ENCODE measurements around the gene DCHS2.

Gene DCHS2

DNA sequence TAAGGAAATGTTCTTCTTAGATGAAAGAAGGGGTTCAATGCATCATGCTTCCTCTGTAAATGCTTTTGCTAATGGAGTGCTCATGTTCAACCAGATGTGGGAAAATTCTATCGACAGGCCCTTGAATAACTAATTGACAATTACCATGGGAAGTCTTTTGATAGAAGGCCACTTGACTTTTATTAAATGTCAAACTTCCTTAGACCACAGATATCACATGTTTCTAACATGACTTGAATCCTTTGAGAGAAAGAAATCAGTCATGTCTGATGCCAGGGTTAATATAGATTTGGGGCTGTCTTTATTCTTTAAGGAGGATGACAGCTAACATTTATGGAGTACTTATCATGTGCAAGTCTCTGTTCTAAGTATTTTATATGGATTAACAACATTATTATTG is 280.1 kb downstream of the DCHS2 start:
- TF ChIP-seq, protein P1, sequence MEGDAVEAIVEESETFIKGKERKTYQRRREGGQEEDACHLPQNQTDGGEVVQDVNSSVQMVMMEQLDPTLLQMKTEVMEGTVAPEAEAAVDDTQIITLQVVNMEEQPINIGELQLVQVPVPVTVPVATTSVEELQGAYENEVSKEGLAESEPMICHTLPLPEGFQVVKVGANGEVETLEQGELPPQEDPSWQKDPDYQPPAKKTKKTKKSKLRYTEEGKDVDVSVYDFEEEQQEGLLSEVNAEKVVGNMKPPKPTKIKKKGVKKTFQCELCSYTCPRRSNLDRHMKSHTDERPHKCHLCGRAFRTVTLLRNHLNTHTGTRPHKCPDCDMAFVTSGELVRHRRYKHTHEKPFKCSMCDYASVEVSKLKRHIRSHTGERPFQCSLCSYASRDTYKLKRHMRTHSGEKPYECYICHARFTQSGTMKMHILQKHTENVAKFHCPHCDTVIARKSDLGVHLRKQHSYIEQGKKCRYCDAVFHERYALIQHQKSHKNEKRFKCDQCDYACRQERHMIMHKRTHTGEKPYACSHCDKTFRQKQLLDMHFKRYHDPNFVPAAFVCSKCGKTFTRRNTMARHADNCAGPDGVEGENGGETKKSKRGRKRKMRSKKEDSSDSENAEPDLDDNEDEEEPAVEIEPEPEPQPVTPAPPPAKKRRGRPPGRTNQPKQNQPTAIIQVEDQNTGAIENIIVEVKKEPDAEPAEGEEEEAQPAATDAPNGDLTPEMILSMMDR (conservative IDR thresholded peaks at IDR 0.05; ENCODE audit: low read depth): no peak
- DNase-seq (ENCODE audit: low spot score): no peak
- no peak overlapping the region for H3K27ac ChIP-seq
- POLR2A ChIA-PET (ENCODE audit: low non-redundant PET): no interaction called here
- CTCF ChIA-PET: interaction anchor here (0.6 kb wide), 1 partner anchor 294 kb away, joined by 3 read pairs; no protein-coding TSS in a partner anchor

DNA sequence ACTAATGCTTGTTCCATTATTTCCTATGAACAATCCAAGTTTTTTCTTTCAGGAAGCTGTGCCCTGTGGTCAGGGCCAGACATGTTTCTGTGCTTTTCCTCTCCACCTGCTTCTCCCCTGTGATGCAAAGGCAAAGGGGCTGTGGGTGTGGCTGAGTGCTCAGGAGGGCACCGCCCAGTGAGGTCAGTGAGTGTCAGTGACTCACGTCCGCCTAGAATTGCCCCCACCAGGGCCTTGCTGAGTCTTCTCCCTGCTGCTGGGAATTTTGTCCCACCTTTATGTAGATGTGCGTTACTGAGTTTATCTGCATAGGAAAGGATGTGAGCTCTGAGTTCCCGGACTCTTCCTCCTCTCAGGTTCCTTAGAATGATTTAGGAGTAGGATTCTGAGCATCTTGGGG is 283.2 kb downstream of the DCHS2 start:
- H3K27ac ChIP-seq: peak overlapping the region; percentile 43; the same call in 1 of the 2 replicates
- CTCF ChIA-PET: no interaction called here
- DNase-seq (ENCODE audit: low spot score): peak; percentile 68
- POLR2A ChIA-PET (ENCODE audit: low non-redundant PET): no interaction called here
- TF ChIP-seq, protein P1 (conservative IDR thresholded peaks at IDR 0.05; ENCODE audit: low read depth): no peak

DNA sequence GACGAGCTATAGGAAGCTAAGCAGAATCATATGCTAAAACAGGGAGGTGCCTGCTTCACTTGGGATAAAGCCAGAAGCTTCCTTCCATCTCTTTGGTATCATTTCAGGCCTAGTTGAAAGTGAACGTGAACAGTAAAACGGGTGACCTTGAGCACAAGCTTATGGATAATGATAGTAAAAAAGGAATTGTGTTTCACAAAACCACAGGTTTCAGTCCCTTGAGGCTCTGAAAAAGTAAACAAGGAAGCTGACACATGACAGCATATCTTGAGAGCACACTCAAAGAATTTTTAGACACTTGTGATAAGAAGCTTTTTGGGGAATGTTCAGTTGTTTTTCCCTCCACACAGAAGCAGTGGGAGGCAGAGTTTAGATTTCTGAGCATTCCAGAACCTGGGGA is 286.1 kb downstream of the DCHS2 start:
- no peak overlapping the region for H3K27ac ChIP-seq
- CTCF ChIA-PET: no interaction called here
- POLR2A ChIA-PET (ENCODE audit: low non-redundant PET): no interaction called here
- no peak for DNase-seq (ENCODE audit: low spot score)
- TF ChIP-seq, protein P1 (conservative IDR thresholded peaks at IDR 0.05; ENCODE audit: low read depth): no peak

DNA sequence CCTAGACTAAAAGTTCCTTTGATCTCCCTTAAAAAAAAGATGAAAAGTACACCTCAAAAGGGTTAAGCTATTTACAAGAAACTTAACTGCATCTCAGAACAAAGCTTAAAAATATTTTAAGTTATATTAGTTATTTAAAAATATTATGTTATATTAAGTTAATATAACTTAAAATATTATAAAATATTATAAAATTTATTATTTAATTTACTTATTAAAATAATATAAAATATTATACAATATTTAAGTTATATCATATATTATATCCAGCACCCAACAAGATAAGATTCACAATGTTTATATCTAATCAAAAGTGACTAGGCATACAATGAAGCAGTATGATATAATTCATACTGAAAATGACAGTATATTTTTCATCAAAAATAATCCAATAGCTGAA is 296.9 kb downstream of the DCHS2 start:
- ChIA-PET POLR2A (ENCODE audit: low non-redundant PET) (no interaction called here), CTCF (no interaction called here)
- no peak for DNase-seq (ENCODE audit: low spot score)
- no peak overlapping the region for H3K27ac ChIP-seq
- TF ChIP-seq, protein P1 (conservative IDR thresholded peaks at IDR 0.05; ENCODE audit: low read depth): no peak

DNA sequence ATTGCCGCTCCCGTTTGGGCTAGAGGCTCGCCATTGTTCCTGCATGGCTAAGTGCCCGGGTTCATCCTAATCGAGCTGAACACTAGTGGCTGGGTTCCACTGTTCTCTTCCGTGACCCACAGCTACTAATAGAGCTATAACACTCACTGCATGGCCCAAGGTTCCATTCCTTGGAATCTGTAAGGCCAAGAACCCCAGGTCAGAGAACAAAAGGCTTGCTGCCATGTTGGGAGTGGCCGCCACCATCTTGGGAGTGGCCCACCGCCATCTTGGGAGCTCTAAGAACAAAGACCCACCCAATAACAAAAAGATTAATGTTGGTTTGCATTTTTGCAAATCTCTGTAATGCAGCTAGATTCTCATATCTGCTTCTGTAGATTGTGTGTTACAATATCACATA is 299.0 kb downstream of the DCHS2 start:
- CTCF ChIA-PET: no interaction called here
- POLR2A ChIA-PET (ENCODE audit: low non-redundant PET): no interaction called here
- TF ChIP-seq, protein P1 (conservative IDR thresholded peaks at IDR 0.05; ENCODE audit: low read depth): no peak
- no peak for DNase-seq (ENCODE audit: low spot score)
- no peak overlapping the region for H3K27ac ChIP-seq

DNA sequence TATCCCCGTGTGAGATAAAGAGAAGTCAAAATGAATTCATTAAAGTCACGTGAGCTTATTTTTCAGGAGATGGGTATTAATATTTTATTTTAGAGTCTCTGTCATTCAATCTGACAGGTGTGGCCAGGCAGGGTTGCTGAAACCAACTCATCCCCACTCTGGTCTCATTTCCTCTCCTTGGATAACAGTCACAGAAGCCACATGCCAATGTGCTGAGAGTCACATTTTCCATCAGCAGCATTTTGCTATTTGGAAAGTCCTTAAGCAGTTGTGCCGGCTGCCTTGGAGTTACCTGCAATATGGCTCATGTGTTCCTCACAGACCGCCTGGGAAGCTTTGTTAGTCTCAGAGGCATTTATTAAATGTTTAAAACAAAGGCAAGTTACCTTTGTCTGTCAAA is 302.3 kb downstream of the DCHS2 start:
- TF ChIP-seq, protein P1 (conservative IDR thresholded peaks at IDR 0.05; ENCODE audit: low read depth): no peak
- DNase-seq (ENCODE audit: low spot score): no peak
- ChIA-PET CTCF (no interaction called here), POLR2A (ENCODE audit: low non-redundant PET) (no interaction called here)
- no peak overlapping the region for H3K27ac ChIP-seq

DNA sequence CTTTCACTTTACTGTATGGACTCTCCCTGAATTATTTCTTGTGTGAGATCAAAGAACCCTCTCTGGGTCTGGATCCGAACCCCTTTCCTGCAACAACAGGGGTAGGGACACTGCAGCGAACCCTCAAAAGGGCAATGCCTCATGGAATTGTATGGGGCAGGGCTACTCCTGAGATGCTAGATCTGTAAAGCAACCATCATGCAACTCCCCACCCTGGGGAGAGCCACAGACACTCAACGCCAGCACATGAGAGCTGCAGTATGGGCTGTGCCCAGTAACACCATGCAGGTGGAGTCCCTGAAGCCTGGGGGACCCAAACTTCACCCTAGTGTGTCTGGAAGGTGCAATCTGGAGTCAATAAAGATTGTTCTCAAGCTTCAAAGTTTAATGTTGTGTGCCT is 304.7 kb downstream of the DCHS2 start:
- ChIA-PET POLR2A (ENCODE audit: low non-redundant PET) (no interaction called here), CTCF (no interaction called here)
- TF ChIP-seq, protein P1 (conservative IDR thresholded peaks at IDR 0.05; ENCODE audit: low read depth): no peak
- no peak for DNase-seq (ENCODE audit: low spot score)
- no peak overlapping the region for H3K27ac ChIP-seq
